GM23338 (cell line): ENCODE measurements around the gene EDARADD. TPM values are rescaled to one million over a fixed set of nuclear protein-coding genes. Genes with fewer than 3 reads are reported as not detected.

ENCODE experiments used
- ATAC-seq: fragments of 200-7000 bp; cut with Tn5 transposase; 3 replicates; pipeline ENCODE4 v1.9.1; 2020
- DNase-seq: peaks from one replicate; pipeline ENCODE4 v3.0.0-alpha.2; 2015; ENCODE audit warnings: low spot score
- H2AFZ ChIP-seq: fragments of 200-600 bp; sonication (generic); 2 replicates; pipeline ENCODE4 v1.8.0; 2016; ENCODE audit warnings: antibody characterized with exemption, mild to moderate bottlenecking, moderate library complexity
- H3F3A ChIP-seq: fragments of 200-600 bp; sonication (generic); replicated peaks from 2 replicates; pipeline ENCODE4 v1.8.0; 2017; ENCODE audit warnings: antibody characterized with exemption, mixed run types, low read depth
- H3K27ac ChIP-seq: fragments of 200-600 bp; sonication (generic); 2 replicates; pipeline ENCODE4 v1.6.1; 2016; ENCODE audit warnings: low read depth
- H3K27me3 ChIP-seq: fragments of 200-600 bp; sonication (generic); 2 replicates; pipeline ENCODE4 v1.8.0; 2016; ENCODE audit warnings: mild to moderate bottlenecking, mixed run types, moderate library complexity; ENCODE audit not compliant: insufficient read depth
- H3K36me3 ChIP-seq: fragments of 200-600 bp; sonication (generic); 2 replicates; pipeline ENCODE4 v1.8.0; 2016; ENCODE audit warnings: mild to moderate bottlenecking; ENCODE audit not compliant: insufficient read depth
- H3K4me1 ChIP-seq: fragments of 200-600 bp; sonication (generic); 2 replicates; pipeline ENCODE4 v1.8.0; 2016; ENCODE audit warnings: mild to moderate bottlenecking, moderate library complexity; ENCODE audit not compliant: insufficient read depth
- H3K4me2 ChIP-seq: fragments of 200-600 bp; sonication (generic); 2 replicates; pipeline ENCODE4 v1.7.1; 2017; ENCODE audit warnings: mixed run types
- H3K4me3 ChIP-seq: fragments of 200-600 bp; sonication (generic); 2 replicates; pipeline ENCODE4 v1.6.1; 2016; ENCODE audit warnings: mixed run types
- H3K79me2 ChIP-seq: fragments of 200-600 bp; sonication (generic); replicated peaks from 2 replicates; pipeline ENCODE4 v1.8.0; 2017; ENCODE audit warnings: mild to moderate bottlenecking; ENCODE audit not compliant: insufficient read depth
- H3K9me2 ChIP-seq: fragments of 200-600 bp; sonication (generic); 2 replicates; pipeline ENCODE4 v1.8.0; 2017; ENCODE audit not compliant: insufficient read depth
- H4K20me1 ChIP-seq: fragments of 200-600 bp; sonication (generic); replicated peaks from 2 replicates; pipeline ENCODE4 v1.8.0; 2017; ENCODE audit warnings: mild to moderate bottlenecking; ENCODE audit not compliant: insufficient read depth
- H3K27ac Mint-ChIP-seq: 2 replicates; pipeline ENCODE4 v1.8.0; 2020; ENCODE audit warnings: inconsistent platforms, mild to moderate bottlenecking, moderate library complexity, mixed read lengths
- H3K27me3 Mint-ChIP-seq: 3 replicates; pipeline ENCODE4 v1.8.0; 2022; ENCODE audit warnings: low read depth, mild to moderate bottlenecking, moderate library complexity, mixed read lengths, inconsistent platforms; ENCODE audit not compliant: insufficient read depth, poor library complexity
- H3K36me3 Mint-ChIP-seq: 3 replicates; pipeline ENCODE4 v1.8.0; 2021; ENCODE audit warnings: low read depth, mild to moderate bottlenecking, inconsistent platforms, moderate library complexity, mixed read lengths
- H3K4me1 Mint-ChIP-seq: 3 replicates; pipeline ENCODE4 v1.8.0; 2020; ENCODE audit warnings: mild to moderate bottlenecking, inconsistent platforms, mixed read lengths
- H3K4me3 Mint-ChIP-seq: 3 replicates; pipeline ENCODE4 v1.8.0; 2021; ENCODE audit warnings: moderate library complexity, mild to moderate bottlenecking, inconsistent platforms, mixed read lengths
- H3K9me3 Mint-ChIP-seq: 3 replicates; pipeline ENCODE4 v1.8.0; 2020; ENCODE audit warnings: moderate library complexity, mild to moderate bottlenecking, inconsistent platforms, mixed read lengths
- CREB1 ChIP-seq: fragments of 250-450 bp; sonication (Bioruptor Pico); IDR thresholded peaks from 2 replicates; pipeline ENCODE4 v1.5.0; 2020; ENCODE audit warnings: low read depth, mild to moderate bottlenecking, moderate library complexity
- ETS1 ChIP-seq: IDR thresholded peaks from 2 replicates; pipeline ENCODE4 v1.6.1; 2016; ENCODE audit warnings: antibody characterized with exemption
- EZH2 ChIP-seq: fragments of 200-600 bp; sonication (generic); IDR thresholded peaks from one replicate; pipeline ENCODE4 v1.8.0; 2017; ENCODE audit warnings: antibody characterized with exemption, mild to moderate bottlenecking, low read depth; ENCODE audit not compliant: unreplicated experiment
- EZH2phosphoT487 ChIP-seq: fragments of 200-600 bp; sonication (generic); IDR thresholded peaks from one replicate; pipeline ENCODE4 v1.8.1; 2018; ENCODE audit warnings: antibody characterized with exemption; ENCODE audit not compliant: unreplicated experiment
- JUNB ChIP-seq: IDR thresholded peaks from one replicate; pipeline ENCODE4 v1.6.1; 2016; ENCODE audit warnings: antibody characterized with exemption; ENCODE audit not compliant: unreplicated experiment
- NANOG ChIP-seq: IDR thresholded peaks from 2 replicates; pipeline ENCODE4 v1.6.1; 2016; ENCODE audit warnings: antibody characterized with exemption, borderline replicate concordance
- POLR2AphosphoS5 ChIP-seq: IDR thresholded peaks from 2 replicates; pipeline ENCODE4 v1.6.1; 2016; ENCODE audit warnings: antibody characterized with exemption, low read depth
- REST ChIP-seq: IDR thresholded peaks from one replicate; pipeline ENCODE4 v1.6.1; 2018; ENCODE audit warnings: antibody characterized with exemption; ENCODE audit not compliant: unreplicated experiment
- STAT1 ChIP-seq: IDR thresholded peaks from one replicate; pipeline ENCODE4 v1.6.1; 2016; ENCODE audit warnings: antibody characterized with exemption; ENCODE audit not compliant: unreplicated experiment
- ZNF114 ChIP-seq: fragments of 250-450 bp; sonication (Bioruptor Pico); IDR thresholded peaks from 2 replicates; pipeline ENCODE4 v1.5.0; 2020; ENCODE audit warnings: mild to moderate bottlenecking, moderate library complexity
- ZNF331 ChIP-seq: fragments of 250-450 bp; sonication (Bioruptor Pico); IDR thresholded peaks from 2 replicates; pipeline ENCODE4 v1.5.0; 2020; ENCODE audit warnings: low read depth, mild to moderate bottlenecking, moderate library complexity
- ZNF462 ChIP-seq: fragments of 250-450 bp; sonication (Bioruptor Pico); IDR thresholded peaks from 2 replicates; pipeline ENCODE4 v1.5.0; 2020; ENCODE audit warnings: mild to moderate bottlenecking, moderate library complexity
- polyA plus RNA-seq: library from polyadenylated mRNA; unstranded; fragments of >200 nt; fragmentation: Nextera tagmentation; extraction: Ambion mirVana; gene quantifications from 2 replicates; pipeline ENCODE4 v1.2.1, GENCODE V29; 2016
- total RNA-seq: library from RNA; depleted of rRNA; stranded (reverse); fragments of >200 nt; shearing (Covaris generic); gene quantifications from 2 replicates; pipeline ENCODE4 v1.2.3, GENCODE V29; 2014

The EDARADD gene
- total and polyA plus RNA-seq, 2 experiments from 2014 or later = 3.7 to 4.4 TPM

GRCh38 chr1:236524895-236525184 is 130.8 kb downstream of the EDARADD start:
- H3K4me1 Mint-ChIP-seq = peaks cover 7% of the 10 kb centered on the region; the same call in 2 of the 3 replicates
- Histone ChIP-seq H4K20me1 (no peaks in the 10 kb centered on the region), H3K4me3 (peak overlapping the region; percentile 77), H3K79me2 (no peaks in the 10 kb centered on the region), H3K27ac (no peak overlapping the region), H3K36me3 (no peaks in the 10 kb centered on the region; the same call in 1 of the 2 replicates), H3F3A (no peaks in the 10 kb centered on the region), H3K27me3 (peaks cover 33% of the 10 kb centered on the region), H3K4me2 (peak overlapping the region; percentile 85), H3K9me2 (no peaks in the 10 kb centered on the region), H3K4me1 (peaks cover 4% of the 10 kb centered on the region; the same call in 1 of the 2 replicates), H2AFZ (peak overlapping the region; percentile 92)
- DNase-seq (no peak), ATAC-seq (no peak)
- H3K36me3 Mint-ChIP-seq = no peaks in the 10 kb centered on the region
- peak overlapping the region; percentile 89 for H3K4me3 Mint-ChIP-seq
- no peak for TF ChIP-seq NANOG
- no peak for TF ChIP-seq EZH2phosphoT487
- TF ChIP-seq JUNB = no peak
- no peak for TF ChIP-seq POLR2AphosphoS5
- no peaks in the 10 kb centered on the region for H3K9me3 Mint-ChIP-seq
- peaks cover 13% of the 10 kb centered on the region for H3K27me3 Mint-ChIP-seq
- H3K27ac Mint-ChIP-seq = 0 out of 2 replicates have a peak overlapping the region, but pooled peaks have one; percentile 10

- no peaks in the 10 kb centered on the region for H3K79me2 ChIP-seq
- no peak overlapping the region for H2AFZ ChIP-seq
- peaks cover 7% of the 10 kb centered on the region; the same call in 2 of the 3 replicates for H3K4me1 Mint-ChIP-seq
- no peak overlapping the region for H3K4me2 ChIP-seq
- no peaks in the 10 kb centered on the region for H3F3A ChIP-seq
- no peaks in the 10 kb centered on the region; the same call in 1 of the 2 replicates for H3K36me3 ChIP-seq
- H3K9me2 ChIP-seq = no peaks in the 10 kb centered on the region
- peaks cover 33% of the 10 kb centered on the region for H3K27me3 ChIP-seq
- peaks cover 4% of the 10 kb centered on the region; the same call in 1 of the 2 replicates for H3K4me1 ChIP-seq
- H3K9me3 Mint-ChIP-seq = no peaks in the 10 kb centered on the region
- ATAC-seq = no peak
- H3K4me3 ChIP-seq = no peak overlapping the region
- no peak overlapping the region for H3K27ac ChIP-seq
- DNase-seq = no peak
- no peaks in the 10 kb centered on the region for H3K36me3 Mint-ChIP-seq
- H3K4me3 Mint-ChIP-seq = no peak overlapping the region
- H3K27me3 Mint-ChIP-seq = peaks cover 13% of the 10 kb centered on the region
- no peak overlapping the region for H3K27ac Mint-ChIP-seq
- no peaks in the 10 kb centered on the region for H4K20me1 ChIP-seq
- TF ChIP-seq CREB1 (CRISPR knock-in tag) = no peak
- no peak for TF ChIP-seq EZH2phosphoT487
- TF ChIP-seq NANOG = no peak
- TF ChIP-seq ZNF331 (CRISPR knock-in tag) = no peak
- no peak for TF ChIP-seq ETS1
- no peak for TF ChIP-seq EZH2
- TF ChIP-seq JUNB = no peak
- TF ChIP-seq REST = no peak
- no peak for TF ChIP-seq POLR2AphosphoS5
- TF ChIP-seq ZNF114 (CRISPR knock-in tag) = no peak
- TF ChIP-seq ZNF462 = no peak
- no peak for TF ChIP-seq STAT1
Observed at GRCh38 chr1:236526079-236526478, 132.0 kb downstream of the EDARADD start.
